ENCODE measurements around the gene PNMT.

The PNMT gene

DNA sequence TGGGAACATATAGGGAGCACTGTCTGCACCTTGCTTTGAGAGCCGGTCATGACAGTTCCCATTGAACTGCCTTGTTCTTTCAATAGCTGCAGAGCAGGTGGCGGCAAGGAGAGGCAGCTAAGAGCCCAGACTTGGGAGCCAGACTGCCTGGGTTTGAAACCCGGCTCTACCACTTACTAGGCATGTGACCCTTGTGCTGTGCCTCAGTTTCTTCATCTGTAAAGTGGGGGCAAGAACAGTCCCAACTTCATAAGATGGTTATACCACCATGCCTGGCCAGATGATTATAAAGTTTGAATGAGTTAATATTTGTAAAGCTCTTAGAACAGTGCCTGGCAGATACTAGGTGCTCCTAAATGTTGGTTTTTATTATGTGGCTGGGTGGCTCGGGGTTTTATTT is 46.0 kb downstream of the PNMT start:
- Histone ChIP-seq H3K9ac (ENCODE audit: low read length) (no peak overlapping the region), H3K4me1 (ENCODE audit: insufficient read depth, low read length) (no peaks in the 10 kb centered on the region), H3K36me3 (ENCODE audit: insufficient read depth, low read length) (peaks cover 59% of the 10 kb centered on the region), H3K9me3 (ENCODE audit: low read length) (no peaks in the 10 kb centered on the region), H3K27ac (ENCODE audit: low read depth, low read length) (no peak overlapping the region), H3K27me3 (ENCODE audit: control insufficient read depth in 1 of 2, insufficient read depth in 2 of 2, low read length in 2 of 2) (no peaks in the 10 kb centered on the region), H3K4me3 (ENCODE audit: low read depth in 1 of 2, low read length in 2 of 2) (no peak overlapping the region)

DNA sequence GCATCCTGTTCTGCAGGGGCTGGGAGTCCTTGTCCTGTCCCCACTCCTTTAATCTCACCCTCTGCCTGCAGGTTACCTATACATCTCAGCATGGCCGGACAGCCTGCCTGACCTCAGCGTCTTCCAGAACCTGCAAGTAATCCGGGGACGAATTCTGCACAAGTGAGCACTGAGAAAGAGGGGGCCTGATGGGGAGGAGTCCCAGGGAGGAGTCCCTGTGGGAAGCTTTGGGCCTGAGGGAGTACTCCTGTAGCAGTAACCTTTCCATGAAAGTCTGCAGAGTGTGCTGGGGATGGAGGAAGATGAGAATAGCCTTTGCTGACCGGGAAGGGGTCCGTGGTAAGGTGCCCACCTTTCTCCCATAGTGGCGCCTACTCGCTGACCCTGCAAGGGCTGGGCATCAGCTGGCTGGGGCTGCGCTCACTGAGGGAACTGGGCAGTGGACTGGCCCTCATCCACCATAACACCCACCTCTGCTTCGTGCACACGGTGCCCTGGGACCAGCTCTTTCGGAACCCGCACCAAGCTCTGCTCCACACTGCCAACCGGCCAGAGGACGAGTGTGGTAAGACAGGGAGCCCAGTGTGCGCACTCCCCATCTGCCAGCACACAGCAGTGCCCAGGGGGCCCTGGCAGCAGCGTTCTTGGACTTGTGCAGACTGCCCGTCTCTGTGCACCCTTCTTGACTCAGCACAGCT is 47.3 kb downstream of the PNMT start:
- Histone ChIP-seq H3K27me3 (ENCODE audit: control insufficient read depth in 1 of 2, insufficient read depth in 2 of 2, low read length in 2 of 2) (no peaks in the 10 kb centered on the region), H3K36me3 (ENCODE audit: insufficient read depth, low read length) (peaks cover 46% of the 10 kb centered on the region), H3K9ac (ENCODE audit: low read length) (no peak overlapping the region), H3K9me3 (ENCODE audit: low read length) (no peaks in the 10 kb centered on the region), H3K4me3 (ENCODE audit: low read depth in 1 of 2, low read length in 2 of 2) (no peak overlapping the region), H3K4me1 (ENCODE audit: insufficient read depth, low read length) (no peaks in the 10 kb centered on the region), H3K27ac (ENCODE audit: low read depth, low read length) (no peak overlapping the region)

DNA sequence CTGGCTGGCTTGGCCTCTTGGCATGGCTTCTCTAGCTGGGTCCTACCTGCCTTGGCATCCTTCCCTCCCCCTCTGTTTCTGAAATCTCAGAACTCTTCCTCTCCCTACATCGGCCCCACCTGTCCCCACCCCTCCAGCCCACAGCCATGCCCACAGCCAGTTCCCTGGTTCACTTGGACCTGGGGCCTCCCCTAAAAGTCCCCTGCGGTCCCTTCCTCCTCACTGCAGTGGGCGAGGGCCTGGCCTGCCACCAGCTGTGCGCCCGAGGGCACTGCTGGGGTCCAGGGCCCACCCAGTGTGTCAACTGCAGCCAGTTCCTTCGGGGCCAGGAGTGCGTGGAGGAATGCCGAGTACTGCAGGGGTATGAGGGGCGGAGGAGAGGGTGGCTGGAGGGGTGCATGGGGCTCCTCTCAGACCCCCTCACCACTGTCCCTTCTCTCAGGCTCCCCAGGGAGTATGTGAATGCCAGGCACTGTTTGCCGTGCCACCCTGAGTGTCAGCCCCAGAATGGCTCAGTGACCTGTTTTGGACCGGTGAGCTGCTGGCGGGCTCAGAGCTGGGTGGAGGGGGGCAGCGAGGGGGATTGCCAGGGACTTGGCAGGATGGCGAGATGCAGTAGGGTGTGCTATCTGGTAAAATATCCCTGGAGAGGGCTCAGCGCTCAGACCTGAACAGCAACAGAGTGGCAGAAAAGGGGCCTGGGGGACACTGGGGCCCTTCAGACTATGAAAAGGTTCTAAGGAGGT is 48.0 kb downstream of the PNMT start:
- H3K9me3 ChIP-seq (ENCODE audit: low read length), result no peaks in the 10 kb centered on the region
- no peak overlapping the region for H3K4me3 ChIP-seq (ENCODE audit: low read depth in 1 of 2, low read length in 2 of 2)
- H3K4me1 ChIP-seq (ENCODE audit: insufficient read depth, low read length), result no peaks in the 10 kb centered on the region
- no peak overlapping the region for H3K9ac ChIP-seq (ENCODE audit: low read length)
- no peaks in the 10 kb centered on the region for H3K27me3 ChIP-seq (ENCODE audit: control insufficient read depth in 1 of 2, insufficient read depth in 2 of 2, low read length in 2 of 2)
- H3K27ac ChIP-seq (ENCODE audit: low read depth, low read length), result no peak overlapping the region
- H3K36me3 ChIP-seq (ENCODE audit: insufficient read depth, low read length), result peaks cover 45% of the 10 kb centered on the region

DNA sequence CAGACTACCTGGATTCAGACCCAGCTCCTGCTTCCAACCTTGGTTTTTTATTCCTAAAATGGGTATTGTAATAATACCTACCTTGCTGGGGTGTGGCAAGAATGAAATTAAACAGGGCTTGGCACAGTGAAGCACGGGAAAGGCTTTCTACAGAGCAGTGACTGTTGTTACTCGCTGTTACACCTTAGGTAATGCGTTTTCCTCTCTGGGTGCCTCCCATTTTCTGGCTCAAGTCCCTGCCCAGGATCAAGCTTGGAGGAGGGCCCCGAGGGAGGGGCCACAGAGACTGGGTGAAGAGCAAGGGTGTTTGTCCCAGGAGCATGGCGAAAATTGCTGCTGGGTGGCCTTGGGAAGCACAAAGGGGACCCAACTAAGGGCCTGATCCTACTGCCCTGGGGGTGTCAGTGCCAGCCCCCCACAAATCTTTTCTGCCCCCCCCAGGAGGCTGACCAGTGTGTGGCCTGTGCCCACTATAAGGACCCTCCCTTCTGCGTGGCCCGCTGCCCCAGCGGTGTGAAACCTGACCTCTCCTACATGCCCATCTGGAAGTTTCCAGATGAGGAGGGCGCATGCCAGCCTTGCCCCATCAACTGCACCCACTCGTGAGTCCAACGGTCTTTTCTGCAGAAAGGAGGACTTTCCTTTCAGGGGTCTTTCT is 48.8 kb downstream of the PNMT start:
- peaks cover 38% of the 10 kb centered on the region for H3K36me3 ChIP-seq (ENCODE audit: insufficient read depth, low read length)
- H3K27me3 ChIP-seq (ENCODE audit: control insufficient read depth in 1 of 2, insufficient read depth in 2 of 2, low read length in 2 of 2), result no peaks in the 10 kb centered on the region
- H3K9me3 ChIP-seq (ENCODE audit: low read length), result no peaks in the 10 kb centered on the region
- no peak overlapping the region for H3K4me3 ChIP-seq (ENCODE audit: low read depth in 1 of 2, low read length in 2 of 2)
- H3K9ac ChIP-seq (ENCODE audit: low read length), result no peak overlapping the region
- H3K27ac ChIP-seq (ENCODE audit: low read depth, low read length), result no peak overlapping the region
- H3K4me1 ChIP-seq (ENCODE audit: insufficient read depth, low read length), result no peaks in the 10 kb centered on the region

DNA sequence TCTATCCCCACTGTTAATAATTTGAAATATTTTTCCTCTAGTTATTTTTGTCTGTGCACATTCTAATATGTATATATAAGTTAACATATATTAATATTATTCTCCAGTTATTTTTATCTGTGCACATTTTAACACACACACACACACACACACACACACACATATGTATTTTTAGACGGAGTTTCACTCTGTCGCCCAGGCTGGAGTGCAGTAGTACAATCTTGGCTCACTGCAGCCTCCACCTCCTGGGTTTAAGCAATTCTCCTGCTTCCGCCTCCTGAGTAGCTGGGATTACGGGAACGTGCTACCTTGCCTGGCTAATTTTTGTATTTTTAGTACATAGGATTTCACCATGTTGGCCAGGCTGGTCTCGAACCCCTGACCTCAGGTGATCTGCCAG is 49.4 kb downstream of the PNMT start:
- no peak overlapping the region for H3K9ac ChIP-seq (ENCODE audit: low read length)
- H3K36me3 ChIP-seq (ENCODE audit: insufficient read depth, low read length), result peaks cover 35% of the 10 kb centered on the region
- H3K27ac ChIP-seq (ENCODE audit: low read depth, low read length), result no peak overlapping the region
- H3K4me1 ChIP-seq (ENCODE audit: insufficient read depth, low read length), result no peaks in the 10 kb centered on the region
- H3K27me3 ChIP-seq (ENCODE audit: control insufficient read depth in 1 of 2, insufficient read depth in 2 of 2, low read length in 2 of 2), result no peaks in the 10 kb centered on the region
- no peak overlapping the region for H3K4me3 ChIP-seq (ENCODE audit: low read depth in 1 of 2, low read length in 2 of 2)
- H3K9me3 ChIP-seq (ENCODE audit: low read length), result no peaks in the 10 kb centered on the region

DNA sequence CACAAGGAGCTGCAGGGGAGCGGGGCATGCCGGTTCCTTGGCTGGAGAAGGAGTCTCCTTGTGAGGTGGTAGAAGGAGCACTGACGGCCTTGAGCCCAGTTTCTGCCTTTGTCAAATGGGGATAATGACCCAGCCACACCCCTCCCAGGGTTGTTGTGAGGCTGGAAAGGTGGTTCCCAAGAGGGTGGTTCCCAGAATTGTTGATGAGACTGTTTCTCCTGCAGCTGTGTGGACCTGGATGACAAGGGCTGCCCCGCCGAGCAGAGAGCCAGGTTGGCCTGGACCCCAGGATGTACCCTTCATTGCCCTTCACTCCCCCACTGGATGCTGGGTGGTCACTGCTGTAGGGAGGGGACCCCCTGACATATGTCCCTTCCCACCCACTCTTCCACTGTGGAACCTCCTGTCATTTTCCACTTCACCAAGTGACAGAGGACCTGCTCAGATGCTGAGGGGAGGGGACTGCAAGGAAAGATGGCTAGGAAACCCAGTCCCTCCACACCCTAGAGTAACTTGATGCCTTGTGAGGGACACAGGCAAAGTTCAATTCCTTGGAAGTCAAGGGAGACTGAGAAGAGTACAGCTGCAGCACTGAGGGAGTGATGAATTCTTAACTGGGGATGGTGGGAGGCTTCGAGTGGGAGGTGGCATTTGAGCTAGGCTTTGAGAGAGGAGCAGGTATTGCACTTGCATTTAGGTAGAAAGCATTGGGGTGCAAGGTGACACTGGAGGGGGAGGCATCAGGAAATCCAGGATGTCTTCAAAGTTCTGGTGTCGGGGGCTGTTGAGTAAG is 51.5 kb downstream of the PNMT start:
- no peak overlapping the region for H3K27ac ChIP-seq (ENCODE audit: low read depth, low read length)
- H3K27me3 ChIP-seq (ENCODE audit: control insufficient read depth in 1 of 2, insufficient read depth in 2 of 2, low read length in 2 of 2), result no peaks in the 10 kb centered on the region
- H3K9ac ChIP-seq (ENCODE audit: low read length), result no peak overlapping the region
- H3K9me3 ChIP-seq (ENCODE audit: low read length), result no peaks in the 10 kb centered on the region
- no peak overlapping the region for H3K4me3 ChIP-seq (ENCODE audit: low read depth in 1 of 2, low read length in 2 of 2)
- peaks cover 33% of the 10 kb centered on the region for H3K36me3 ChIP-seq (ENCODE audit: insufficient read depth, low read length)
- no peaks in the 10 kb centered on the region for H3K4me1 ChIP-seq (ENCODE audit: insufficient read depth, low read length)

Measured in muscle layer of colon (tissue), 2 donors.